Neural crest cell (in vitro differentiated cells): ENCODE results near the gene EPS8. TPM values are rescaled to one million over a fixed set of nuclear protein-coding genes. Genes with fewer than 3 reads are reported as not detected.

Experiments
- DNase-seq: peaks from one replicate; pipeline ENCODE4 v3.0.0; 2021; ENCODE audit warnings: low read depth, mixed read lengths, low spot score
- H3K27ac Mint-ChIP-seq: one replicate; pipeline ENCODE4 v1.8.0; 2021; ENCODE audit warnings: mild to moderate bottlenecking, mixed read lengths; ENCODE audit not compliant: unreplicated experiment
- H3K27me3 Mint-ChIP-seq: 2 replicates; pipeline ENCODE4 v1.8.0; 2021; ENCODE audit warnings: low read depth, mild to moderate bottlenecking, mixed read lengths
- H3K36me3 Mint-ChIP-seq: 2 replicates; pipeline ENCODE4 v1.8.0; 2021; ENCODE audit warnings: low read depth, mild to moderate bottlenecking, mixed read lengths
- H3K4me1 Mint-ChIP-seq: 2 replicates; pipeline ENCODE4 v1.8.0; 2021; ENCODE audit warnings: mixed read lengths
- H3K4me3 Mint-ChIP-seq: one replicate; pipeline ENCODE4 v1.8.0; 2021; ENCODE audit warnings: mild to moderate bottlenecking, mixed read lengths
- H3K9me3 Mint-ChIP-seq: 2 replicates; pipeline ENCODE4 v1.8.0; 2021; ENCODE audit warnings: mixed read lengths
- CTCF ChIP-seq: fragments of 200-600 bp; sonication (generic); conservative IDR thresholded peaks from 2 replicates; pipeline ENCODE4 v1.5.0; 2021; ENCODE audit warnings: antibody characterized with exemption, mild to moderate bottlenecking
- total RNA-seq: library from RNA; stranded (reverse); gene quantifications from 2 replicates; pipeline ENCODE4 v1.2.1, GENCODE V29; 2021

Gene EPS8
- total RNA-seq, 1 donor from 2014 or later: 24.4 TPM

GRCh38 chr12:15684896-15685658, 104.1 kb downstream of the EPS8 start:
- DNase-seq: no peak
- peaks cover 47% of the 10 kb centered on the region for H3K4me1 Mint-ChIP-seq
- no peaks in the 10 kb centered on the region for H3K27me3 Mint-ChIP-seq
- TF ChIP-seq CTCF: no peak
- H3K4me3 Mint-ChIP-seq: no peak overlapping the region
- H3K27ac Mint-ChIP-seq: no peak overlapping the region
- H3K36me3 Mint-ChIP-seq: no peaks in the 10 kb centered on the region
- H3K9me3 Mint-ChIP-seq: no peaks in the 10 kb centered on the region

DNA sequence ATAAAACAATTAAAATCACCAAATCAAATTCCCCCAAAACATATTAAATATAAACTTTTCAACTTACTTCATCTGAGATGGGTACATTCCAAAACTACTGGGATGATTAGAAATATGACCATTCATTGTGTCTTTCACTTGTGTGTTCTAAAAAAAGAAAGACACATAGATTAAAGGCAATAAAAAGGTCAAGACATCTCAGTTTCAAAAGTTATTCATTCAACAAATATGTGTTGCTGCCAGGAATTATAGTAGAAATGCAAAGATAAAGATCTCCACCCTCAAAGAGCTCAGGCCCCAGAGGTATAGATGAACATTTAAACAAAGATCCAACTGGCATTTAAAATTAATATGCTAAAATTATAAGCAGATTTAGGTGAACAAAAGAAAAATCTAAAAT, 106.4 kb downstream of the EPS8 start:
- peaks cover 42% of the 10 kb centered on the region for H3K4me1 Mint-ChIP-seq
- no peak overlapping the region for H3K27ac Mint-ChIP-seq
- H3K9me3 Mint-ChIP-seq: no peaks in the 10 kb centered on the region
- H3K4me3 Mint-ChIP-seq: no peak overlapping the region
- H3K27me3 Mint-ChIP-seq: no peaks in the 10 kb centered on the region
- H3K36me3 Mint-ChIP-seq: no peaks in the 10 kb centered on the region
- no peak for TF ChIP-seq CTCF
- no peak for DNase-seq

DNA sequence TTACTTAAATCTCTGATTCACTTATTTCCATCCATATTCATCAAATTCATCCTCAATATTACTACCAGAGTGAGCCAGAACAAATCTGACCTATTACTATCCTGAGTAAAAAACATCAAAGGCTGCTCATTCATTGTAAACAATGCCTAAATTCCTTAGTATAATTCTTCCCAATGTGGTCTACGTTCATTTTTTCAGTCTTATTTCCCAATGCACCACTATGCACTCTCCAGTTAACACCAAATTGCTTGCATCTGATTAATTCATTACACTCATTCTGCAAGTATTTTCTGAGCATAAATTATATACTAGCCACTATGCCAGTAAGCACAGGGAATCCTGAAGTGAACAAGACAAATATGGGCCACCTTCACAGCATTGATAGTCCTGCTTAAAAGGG, 110.0 kb downstream of the EPS8 start:
- TF ChIP-seq CTCF: no peak
- Mint-ChIP-seq H3K9me3 (no peaks in the 10 kb centered on the region), H3K4me1 (peaks cover 37% of the 10 kb centered on the region), H3K4me3 (no peak overlapping the region), H3K27ac (no peak overlapping the region), H3K36me3 (no peaks in the 10 kb centered on the region), H3K27me3 (no peaks in the 10 kb centered on the region)
- DNase-seq: no peak

- H3K9me3 Mint-ChIP-seq: no peaks in the 10 kb centered on the region
- no peak overlapping the region for H3K27ac Mint-ChIP-seq
- no peak overlapping the region for H3K4me3 Mint-ChIP-seq
- TF ChIP-seq CTCF: no peak
- no peaks in the 10 kb centered on the region for H3K27me3 Mint-ChIP-seq
- no peaks in the 10 kb centered on the region for H3K36me3 Mint-ChIP-seq
- DNase-seq: no peak
- peaks cover 37% of the 10 kb centered on the region for H3K4me1 Mint-ChIP-seq
These were observed 111.4 kb downstream of the EPS8 start for GRCh38 chr12:15677726-15678201.

DNA sequence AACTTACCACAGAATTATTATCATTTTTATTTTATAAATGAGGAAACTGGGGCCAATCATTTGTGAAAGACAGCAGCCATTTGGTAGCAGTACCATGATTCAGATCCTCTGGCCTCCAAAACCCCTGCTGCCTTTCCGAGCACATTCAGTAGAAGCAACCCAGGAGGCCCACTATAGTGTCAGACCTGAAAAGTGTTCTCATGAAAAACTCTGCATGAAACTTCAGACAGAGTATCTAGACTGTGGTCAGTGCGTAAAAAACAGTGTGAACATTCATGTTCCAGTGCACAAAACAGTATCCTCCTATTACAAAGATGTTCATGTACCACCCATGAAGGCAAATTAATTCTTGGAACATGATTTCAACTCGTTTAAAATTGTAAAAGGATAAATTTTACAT, 112.0 kb downstream of the EPS8 start:
- no peak for TF ChIP-seq CTCF
- Mint-ChIP-seq H3K9me3 (no peaks in the 10 kb centered on the region), H3K27me3 (no peaks in the 10 kb centered on the region), H3K4me1 (peaks cover 38% of the 10 kb centered on the region), H3K4me3 (no peak overlapping the region), H3K36me3 (no peaks in the 10 kb centered on the region), H3K27ac (peak overlapping the region; percentile 29)
- DNase-seq: no peak
